Stimulated activated CD8-positive, alpha-beta memory T cell treated with anti-CD3 and anti-CD28 coated beads, Interleukin-4, amount 100 ng/mL, for 24 hours (primary cell): ENCODE results near the gene CCNA1.

Experiments used
- DNase-seq: peaks from one replicate; pipeline ENCODE4 v3.0.0-alpha.2; 2020; ENCODE audit warnings: low read depth

CCNA1 gene

GRCh38 chr13:36432106-36432544, at the start of gene CCNA1:
Gene CCNA1 (plus strand): TSS chr13:36432495. CDS start chr13:36433057, 562 bp downstream.
- DNase-seq = no peak

- DNase-seq = no peak
Measured at GRCh38 chr13:36385489-36385888, 46.8 kb upstream of the CCNA1 start.

- no peak for DNase-seq
Measured at GRCh38 chr13:36395280-36395679, 37.0 kb upstream of the CCNA1 start.

GRCh38 chr13:36405151-36405550, 27.1 kb upstream of the CCNA1 start:
- no peak for DNase-seq

- no peak for DNase-seq
Measured at GRCh38 chr13:36412736-36413135, 19.6 kb upstream of the CCNA1 start.

GRCh38 chr13:36413161-36413560, 19.1 kb upstream of the CCNA1 start:
- DNase-seq = no peak

GRCh38 chr13:36414461-36414860, 17.8 kb upstream of the CCNA1 start:
- no peak for DNase-seq

- DNase-seq = no peak
Measured at GRCh38 chr13:36417331-36417730, 15.0 kb upstream of the CCNA1 start.

GRCh38 chr13:36418022-36418805, 14.1 kb upstream of the CCNA1 start:
- no peak for DNase-seq

- DNase-seq = peak; percentile 31
Measured at GRCh38 chr13:36420437-36420891, 11.8 kb upstream of the CCNA1 start.

GRCh38 chr13:36421447-36421846, 10.8 kb upstream of the CCNA1 start:
- DNase-seq = no peak

- DNase-seq = no peak
Measured at GRCh38 chr13:36428086-36428485, 4.2 kb upstream of the CCNA1 start.

- no peak for DNase-seq
Measured at GRCh38 chr13:36430247-36431203, 1.8 kb upstream of the CCNA1 start.

GRCh38 chr13:36431204-36432105, 840 bp upstream of the CCNA1 start:
- DNase-seq = no peak

GRCh38 chr13:36436811-36437210, 4.5 kb downstream of the CCNA1 start:
- no peak for DNase-seq

- no peak for DNase-seq
Measured at GRCh38 chr13:36438594-36439483, 6.5 kb downstream of the CCNA1 start.

GRCh38 chr13:36445278-36445677, 13.0 kb downstream of the CCNA1 start:
- DNase-seq = no peak

GRCh38 chr13:36445891-36446351, 13.6 kb downstream of the CCNA1 start:
- DNase-seq = no peak

GRCh38 chr13:36447501-36447900, 15.2 kb downstream of the CCNA1 start:
- DNase-seq = no peak

GRCh38 chr13:36450534-36450933, 18.2 kb downstream of the CCNA1 start:
- no peak for DNase-seq

- DNase-seq = no peak
Measured at GRCh38 chr13:36453516-36453915, 21.2 kb downstream of the CCNA1 start.
